SK-N-MC (cell line): ENCODE results near the gene IMMP2L.

Experiments used
- DNase-seq: peaks from one replicate; pipeline ENCODE4 v3.0.0-alpha.2; 2011; ENCODE audit warnings: low read depth, low spot score
- H3K27ac ChIP-seq: fragments of 200-600 bp; sonication (generic); 2 replicates; pipeline ENCODE4 v1.5.1; 2016; ENCODE audit warnings: mixed run types
- H3K36me3 ChIP-seq: fragments of 200-600 bp; sonication (generic); 2 replicates; pipeline ENCODE4 v1.6.1; 2017; ENCODE audit warnings: antibody characterized with exemption, low read length, mixed read lengths; ENCODE audit not compliant: insufficient read depth
- H3K4me3 ChIP-seq: fragments of 200-600 bp; sonication (generic); 2 replicates; pipeline ENCODE4 v1.5.1; 2016
- H3K9ac ChIP-seq: fragments of 200-600 bp; sonication (generic); 2 replicates; pipeline ENCODE4 v1.8.0; 2017; ENCODE audit warnings: mixed run types, mixed read lengths; ENCODE audit not compliant: insufficient read length
- H3K9me3 ChIP-seq: fragments of 200-600 bp; sonication (generic); 2 replicates; pipeline ENCODE4 v1.6.1; 2017; ENCODE audit warnings: low read depth, mild to moderate bottlenecking, antibody characterized with exemption, low read length, moderate library complexity, mixed read lengths
- EZH2 ChIP-seq: fragments of 200-600 bp; sonication (generic); IDR thresholded peaks from one replicate; pipeline ENCODE4 v1.6.1; 2017; ENCODE audit warnings: antibody characterized with exemption
- FOXP2 ChIP-seq: optimal IDR thresholded peaks from 2 replicates; pipeline ENCODE3; 2011; ENCODE audit warnings: mild to moderate bottlenecking, moderate library complexity; ENCODE audit not compliant: insufficient read depth; ENCODE audit errors: extremely low read length, control extremely low read depth
- POLR2AphosphoS5 ChIP-seq: IDR thresholded peaks from 2 replicates; pipeline ENCODE4 v1.6.1; 2012; ENCODE audit warnings: mild to moderate bottlenecking, low read depth, low read length, borderline replicate concordance

Gene IMMP2L

DNA sequence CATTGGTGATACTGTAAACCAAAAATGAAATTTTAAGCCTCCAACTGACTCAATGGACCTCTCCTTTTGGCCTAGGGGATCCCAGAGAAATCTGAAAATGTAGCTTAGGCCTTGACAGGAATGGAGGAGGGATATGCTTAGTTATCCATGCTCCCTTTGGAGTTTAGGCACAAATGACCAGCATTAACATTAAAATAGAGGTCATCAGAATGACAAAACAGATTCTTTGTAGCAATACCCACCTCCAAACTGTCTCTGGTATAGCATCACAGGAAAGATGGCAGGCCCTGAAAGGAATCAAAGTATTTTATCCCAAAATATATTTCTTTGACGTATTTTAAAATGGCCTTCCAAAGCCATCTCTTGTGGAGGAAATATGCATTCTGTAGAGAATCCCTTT is 510.5 kb downstream of the IMMP2L start:
- Histone ChIP-seq H3K9me3 (no peaks in the 10 kb centered on the region), H3K36me3 (no peaks in the 10 kb centered on the region), H3K27ac (no peak overlapping the region), H3K9ac (no peak overlapping the region), H3K4me3 (no peak overlapping the region)
- TF ChIP-seq EZH2, result no peak
- TF ChIP-seq POLR2AphosphoS5, result no peak
- no peak for TF ChIP-seq FOXP2
- DNase-seq, result no peak

DNA sequence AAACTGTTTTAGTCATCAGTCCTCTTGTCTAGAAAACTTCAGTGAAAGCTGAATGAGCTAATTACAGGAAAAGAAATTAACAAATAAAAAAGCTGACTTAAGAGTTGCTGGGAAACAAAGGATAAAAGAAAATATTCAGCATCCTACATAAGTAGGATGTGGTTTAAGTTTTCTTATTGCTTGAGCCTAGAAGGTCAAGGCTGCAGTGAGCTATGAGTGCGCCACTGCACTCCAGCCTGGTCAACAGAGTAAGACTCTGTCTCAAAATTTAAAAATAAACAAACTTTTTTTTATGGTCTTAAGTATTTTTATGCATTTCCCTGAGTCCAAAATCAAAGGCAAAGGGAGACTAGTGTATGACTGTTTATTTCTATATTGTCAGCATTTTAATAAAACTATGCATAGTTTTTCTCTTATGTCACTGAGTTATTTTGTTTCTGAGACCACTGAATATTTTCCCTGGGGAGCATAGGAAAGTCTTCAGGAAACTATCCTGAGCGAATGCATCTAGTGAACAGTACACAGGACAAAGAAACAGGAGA is 511.3 kb downstream of the IMMP2L start:
- H3K9me3 ChIP-seq, result no peaks in the 10 kb centered on the region

DNA sequence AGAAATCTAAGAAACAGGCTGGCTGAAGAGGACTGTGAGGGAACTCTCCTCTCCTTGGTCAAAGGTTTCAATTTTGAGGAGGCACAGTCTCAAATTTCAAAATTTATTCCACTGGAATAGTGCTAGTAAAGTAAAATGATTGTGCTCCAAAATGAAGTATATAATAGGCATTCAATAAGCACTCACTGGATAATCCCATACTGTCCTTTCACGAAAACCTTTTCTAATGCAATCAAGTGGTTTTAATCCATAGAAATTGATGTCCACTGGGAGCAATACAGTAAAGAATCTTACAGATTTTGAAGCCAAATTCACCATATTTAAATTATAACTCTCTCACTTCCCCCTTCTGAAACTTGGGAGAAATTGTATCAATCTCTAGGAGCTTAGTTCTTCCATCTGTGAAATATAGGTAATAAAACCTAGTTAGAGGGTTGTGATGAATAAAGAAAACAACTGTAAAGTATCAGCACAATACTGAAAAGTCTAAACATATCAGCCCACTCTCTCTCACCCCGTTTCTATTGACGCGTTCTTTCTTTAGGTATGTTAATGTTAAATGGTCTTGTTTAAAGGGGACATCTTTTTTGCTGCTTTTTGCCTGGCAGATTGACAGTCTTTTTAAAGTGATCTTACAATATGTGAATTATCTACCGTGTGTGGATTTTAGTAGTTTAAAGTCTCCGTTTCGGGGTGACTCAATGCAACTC is 512.2 kb downstream of the IMMP2L start:
- Histone ChIP-seq H3K4me3 (no peak overlapping the region), H3K27ac (no peak overlapping the region), H3K9me3 (no peaks in the 10 kb centered on the region), H3K9ac (no peak overlapping the region), H3K36me3 (no peaks in the 10 kb centered on the region)
- DNase-seq, result no peak
- TF ChIP-seq FOXP2 (no peak), POLR2AphosphoS5 (no peak), EZH2 (no peak)

More for the DNA sequence above, 511.3 kb downstream of the IMMP2L start:
- Histone ChIP-seq H3K4me3 (no peak overlapping the region), H3K9ac (no peak overlapping the region), H3K27ac (no peak overlapping the region), H3K36me3 (no peaks in the 10 kb centered on the region)
- TF ChIP-seq FOXP2, result no peak
- no peak for TF ChIP-seq POLR2AphosphoS5
- TF ChIP-seq EZH2, result no peak
- no peak for DNase-seq

DNA sequence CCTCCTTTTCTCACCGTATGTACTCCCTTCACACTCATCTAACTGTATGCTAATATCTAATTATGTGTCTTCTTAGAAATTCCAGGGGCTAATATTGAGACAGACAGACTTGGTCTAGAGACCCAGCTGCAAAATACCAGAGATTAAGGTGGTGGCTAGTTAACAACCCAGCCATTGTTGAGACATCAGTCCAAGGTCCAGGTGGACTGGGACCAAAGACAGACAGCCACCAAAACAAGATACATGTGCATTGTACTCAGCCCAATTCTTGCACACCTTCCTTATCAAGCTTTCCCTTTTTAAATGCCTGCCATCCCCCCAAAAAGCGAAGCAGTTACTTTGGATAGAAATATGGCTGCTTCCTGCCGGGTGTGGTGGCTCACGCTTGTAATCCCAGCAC is 514.7 kb downstream of the IMMP2L start:
- no peak for DNase-seq
- no peak overlapping the region for H3K4me3 ChIP-seq
- no peak overlapping the region for H3K27ac ChIP-seq
- no peaks in the 10 kb centered on the region for H3K9me3 ChIP-seq
- H3K9ac ChIP-seq, result no peak overlapping the region
- H3K36me3 ChIP-seq, result no peaks in the 10 kb centered on the region
- TF ChIP-seq POLR2AphosphoS5 (no peak), FOXP2 (no peak)

DNA sequence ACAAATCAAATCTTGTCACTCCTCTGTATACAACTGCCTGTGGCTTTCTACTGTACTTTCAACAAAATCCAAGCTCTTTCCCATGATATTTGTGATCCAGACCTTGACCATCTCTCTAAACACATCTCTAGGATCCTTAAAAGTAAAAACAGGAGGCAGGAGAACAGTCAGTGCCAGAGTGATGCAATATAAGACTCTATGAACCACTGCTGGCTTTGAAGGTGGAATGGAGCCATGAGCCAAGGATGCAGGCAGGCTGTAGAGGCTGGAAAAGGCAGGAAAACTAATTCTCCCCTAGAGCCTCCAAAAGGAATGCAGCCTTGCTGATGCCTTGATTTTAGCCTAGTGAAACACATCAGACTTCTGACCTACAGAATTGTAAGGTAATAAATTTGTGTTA is 516.8 kb downstream of the IMMP2L start:
- H3K36me3 ChIP-seq, result no peaks in the 10 kb centered on the region
- DNase-seq, result no peak
- TF ChIP-seq FOXP2 (no peak), POLR2AphosphoS5 (no peak), EZH2 (no peak)
- H3K4me3 ChIP-seq, result no peak overlapping the region
- H3K9me3 ChIP-seq, result no peaks in the 10 kb centered on the region
- H3K9ac ChIP-seq, result no peak overlapping the region
- H3K27ac ChIP-seq, result no peak overlapping the region

DNA sequence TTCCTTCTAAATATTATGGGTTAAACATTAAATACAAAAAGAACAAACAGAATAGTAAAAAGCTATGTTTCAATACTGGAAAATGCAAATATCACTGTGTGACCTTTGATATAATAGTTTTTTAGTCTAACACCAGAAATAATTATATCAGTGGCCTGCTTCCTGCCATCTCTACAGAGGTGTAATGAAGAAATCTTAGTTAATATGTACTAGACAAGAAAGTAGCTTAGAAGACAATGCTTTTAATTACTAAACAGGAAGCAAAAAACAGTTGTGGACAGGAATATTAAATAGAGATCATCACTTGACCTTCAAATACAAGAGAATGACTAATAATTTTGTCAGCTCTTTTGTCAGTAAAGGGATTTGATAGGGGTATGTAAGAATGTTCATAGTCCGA is 518.7 kb downstream of the IMMP2L start:
- no peak overlapping the region for H3K27ac ChIP-seq
- H3K9me3 ChIP-seq, result no peaks in the 10 kb centered on the region
- TF ChIP-seq POLR2AphosphoS5, result no peak
- no peak for TF ChIP-seq EZH2
- no peak for TF ChIP-seq FOXP2
- no peak for DNase-seq
- no peak overlapping the region for H3K9ac ChIP-seq
- no peaks in the 10 kb centered on the region for H3K36me3 ChIP-seq
- H3K4me3 ChIP-seq, result no peak overlapping the region

DNA sequence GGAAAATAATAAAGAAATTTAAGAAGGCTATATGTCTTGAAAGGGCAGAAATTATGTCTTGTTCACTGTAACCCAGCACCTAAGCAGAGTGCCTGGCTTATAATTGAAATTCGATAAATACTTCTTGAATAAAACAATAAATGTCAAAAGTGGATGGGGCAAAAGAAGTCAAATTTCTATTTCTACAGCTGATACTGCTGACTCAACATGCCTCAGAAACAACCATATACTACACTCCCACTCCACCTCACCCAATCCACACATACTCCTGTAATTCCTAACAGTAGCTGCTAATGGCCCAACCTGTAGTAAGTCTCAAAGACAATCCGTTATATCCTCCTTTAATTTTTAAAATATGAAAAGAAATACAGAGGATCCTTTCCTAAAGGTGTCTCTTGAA is 519.5 kb downstream of the IMMP2L start:
- no peak for DNase-seq
- Histone ChIP-seq H3K4me3 (no peak overlapping the region), H3K9ac (no peak overlapping the region), H3K36me3 (no peaks in the 10 kb centered on the region), H3K27ac (no peak overlapping the region), H3K9me3 (no peaks in the 10 kb centered on the region)
- TF ChIP-seq EZH2 (no peak), FOXP2 (no peak), POLR2AphosphoS5 (no peak)

DNA sequence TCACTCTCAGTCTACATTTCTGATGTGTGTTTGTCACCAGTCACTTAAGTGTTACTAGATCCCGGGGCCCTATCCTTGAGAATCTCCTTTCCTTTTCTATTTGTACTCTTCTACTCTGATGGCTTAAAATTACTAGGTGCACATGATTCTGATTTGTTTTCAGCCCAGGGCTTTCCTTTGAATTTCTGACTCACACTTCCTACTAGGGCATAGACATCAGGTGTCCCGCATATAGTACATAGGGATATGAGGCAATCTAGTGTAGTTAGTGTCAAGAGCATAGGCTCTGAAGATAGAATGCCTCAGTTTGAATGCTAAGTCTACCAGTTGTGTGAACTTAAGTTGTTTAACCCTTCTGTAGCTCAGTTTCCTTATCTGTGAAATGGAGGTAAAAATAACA is 520.7 kb downstream of the IMMP2L start:
- no peak overlapping the region for H3K4me3 ChIP-seq
- H3K9me3 ChIP-seq, result no peaks in the 10 kb centered on the region
- H3K9ac ChIP-seq, result no peak overlapping the region
- no peak for DNase-seq
- H3K36me3 ChIP-seq, result no peaks in the 10 kb centered on the region
- no peak for TF ChIP-seq FOXP2
- TF ChIP-seq EZH2, result no peak
- TF ChIP-seq POLR2AphosphoS5, result no peak
- H3K27ac ChIP-seq, result no peak overlapping the region

DNA sequence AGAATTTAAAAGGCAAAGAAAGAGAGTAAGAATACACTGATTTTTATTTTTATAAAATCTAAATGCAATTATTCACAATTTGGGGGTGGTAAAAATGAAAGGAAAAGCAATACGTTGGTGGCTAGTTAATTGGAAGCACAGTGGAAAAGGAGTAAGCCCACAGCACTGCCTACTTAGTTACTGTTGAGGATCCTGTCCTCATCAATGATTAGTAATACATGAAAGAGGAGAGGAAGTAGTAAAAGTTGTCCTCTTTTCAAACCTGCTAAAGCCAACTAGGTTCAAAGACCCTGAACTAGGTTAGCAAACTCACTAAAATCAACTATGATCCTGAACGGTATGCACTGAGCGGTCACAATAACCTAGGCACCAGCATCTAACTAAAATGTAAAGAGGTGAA is 524.1 kb downstream of the IMMP2L start:
- H3K27ac ChIP-seq, result no peak overlapping the region
- TF ChIP-seq FOXP2 (no peak), POLR2AphosphoS5 (no peak), EZH2 (no peak)
- no peaks in the 10 kb centered on the region for H3K36me3 ChIP-seq
- no peak overlapping the region for H3K4me3 ChIP-seq
- H3K9ac ChIP-seq, result no peak overlapping the region
- no peaks in the 10 kb centered on the region for H3K9me3 ChIP-seq
- DNase-seq, result no peak
